ENCODE measurements around the gene FA2H. TPM values are rescaled to one million over a fixed set of nuclear protein-coding genes. Genes with fewer than 3 reads are reported as not detected.

FA2H gene
- total and polyA plus RNA-seq, 2 experiments from 2014 or later, result 5.7 to 6.3 TPM

DNA sequence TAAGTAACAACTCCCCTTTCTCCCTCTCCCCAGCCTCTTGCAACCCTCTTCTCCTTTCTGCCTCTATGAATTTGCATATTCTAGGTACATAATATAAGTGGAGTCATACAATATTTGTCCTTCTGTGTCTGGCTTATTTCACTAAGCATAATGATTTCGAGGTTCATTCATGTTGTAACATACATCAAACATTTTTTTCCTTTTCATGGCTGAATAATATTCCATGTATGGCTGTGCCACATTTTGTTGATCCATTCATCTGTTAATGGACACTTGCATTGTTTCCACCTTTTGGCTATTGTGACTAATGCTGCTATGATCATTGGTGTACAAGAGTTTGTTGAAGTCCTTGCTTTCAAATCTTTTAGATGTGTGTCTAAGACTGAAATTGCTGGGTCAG, 17.6 kb upstream of the FA2H start:
- Histone ChIP-seq H3K36me3 (ENCODE audit: insufficient read depth) (peaks cover 10% of the 10 kb centered on the region), H4K20me1 (replicated peaks; ENCODE audit: insufficient read depth) (peaks cover 4% of the 10 kb centered on the region; the same call in 1 of the 2 replicates), H2AFZ (no peak overlapping the region), H3K9me2 (ENCODE audit: insufficient read depth) (no peaks in the 10 kb centered on the region), H3K4me2 (no peak overlapping the region), H3K4me3 (no peak overlapping the region), H3K27ac (ENCODE audit: low read depth) (no peak overlapping the region), H3K4me1 (ENCODE audit: insufficient read depth) (peaks cover 12% of the 10 kb centered on the region), H3F3A (replicated peaks; ENCODE audit: low read depth) (no peaks in the 10 kb centered on the region), H3K79me2 (replicated peaks; ENCODE audit: insufficient read depth) (peaks cover 87% of the 10 kb centered on the region), H3K27me3 (ENCODE audit: insufficient read depth) (no peaks in the 10 kb centered on the region)
- H3K27ac Mint-ChIP-seq, result no peak overlapping the region
- no peaks in the 10 kb centered on the region for H3K36me3 Mint-ChIP-seq (ENCODE audit: low read depth)
- no peak overlapping the region for H3K4me3 Mint-ChIP-seq
- no peaks in the 10 kb centered on the region for H3K4me1 Mint-ChIP-seq
- peaks cover 3% of the 10 kb centered on the region for H3K27me3 Mint-ChIP-seq (ENCODE audit: insufficient read depth, low read depth, poor library complexity)
- no peaks in the 10 kb centered on the region for H3K9me3 Mint-ChIP-seq
- ATAC-seq (no peak), DNase-seq (ENCODE audit: low spot score) (no peak)
- TF ChIP-seq ZNF331 (CRISPR knock-in tag; IDR thresholded peaks at IDR 0.05; ENCODE audit: low read depth) (no peak), EZH2 (IDR thresholded peaks at IDR 0.05; ENCODE audit: low read depth, unreplicated experiment) (no peak), CTCF (conservative IDR thresholded peaks at IDR 0.05; ENCODE audit: low read depth in 2 of 2) (no peak), ETS1 (IDR thresholded peaks at IDR 0.05) (no peak), ZNF462 (CRISPR knock-in tag; IDR thresholded peaks at IDR 0.05) (no peak), ZNF114 (CRISPR knock-in tag; IDR thresholded peaks at IDR 0.05) (no peak), EZH2phosphoT487 (IDR thresholded peaks at IDR 0.05; ENCODE audit: unreplicated experiment) (no peak), CREB1 (CRISPR knock-in tag; IDR thresholded peaks at IDR 0.05; ENCODE audit: low read depth) (no peak), REST (IDR thresholded peaks at IDR 0.05; ENCODE audit: unreplicated experiment) (no peak), NANOG (IDR thresholded peaks at IDR 0.05; ENCODE audit: borderline replicate concordance) (no peak), JUNB (IDR thresholded peaks at IDR 0.05; ENCODE audit: unreplicated experiment) (no peak), POLR2AphosphoS5 (IDR thresholded peaks at IDR 0.05; ENCODE audit: low read depth) (no peak), STAT1 (IDR thresholded peaks at IDR 0.05; ENCODE audit: unreplicated experiment) (no peak)

Data from GM23338 (cell line).